ENCODE data around the gene KCNG3.
A peak's percentile ranks its signal among the peaks of the same experiment; 100 is the strongest.

KCNG3 gene

GRCh38 chr2:42493468-42494354, at the start of gene KCNG3:
Gene KCNG3 (minus strand): TSS chr2:42493982. CDS start chr2:42493501, 481 bp downstream.
- peak; percentile 35 to 65 for DNase-seq (ENCODE audit: low read depth in 2 of 2)

- no peak for DNase-seq (ENCODE audit: low read depth in 2 of 2)
These were observed 49.1 kb upstream of the KCNG3 start for GRCh38 chr2:42542871-42543270.

DNA sequence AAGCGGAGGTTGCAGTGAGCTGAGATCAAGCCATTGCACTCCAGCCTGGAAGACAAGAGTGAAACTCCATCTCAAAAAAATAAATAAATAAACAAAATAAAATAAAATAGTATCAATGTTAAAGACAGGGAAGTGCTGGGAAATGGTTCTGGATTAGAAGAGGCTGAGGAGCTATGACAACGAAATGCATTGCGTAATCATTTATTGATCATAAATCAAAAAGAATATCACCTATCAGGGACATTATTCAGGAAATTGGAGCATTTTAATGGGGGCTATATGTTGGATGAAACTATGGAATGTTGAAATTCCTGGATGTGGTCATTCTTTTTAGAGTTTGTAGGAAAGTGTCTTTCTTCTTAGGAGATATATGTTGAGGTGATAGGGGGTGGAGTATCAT, 43.7 kb upstream of the KCNG3 start:
- DNase-seq (ENCODE audit: low read depth in 2 of 2), result no peak

- no peak for DNase-seq (ENCODE audit: low read depth in 2 of 2)
These were observed 38.6 kb upstream of the KCNG3 start for GRCh38 chr2:42532397-42532796.

- DNase-seq (ENCODE audit: low read depth in 2 of 2), result no peak
These were observed 29.6 kb upstream of the KCNG3 start for GRCh38 chr2:42523341-42523740.

DNA sequence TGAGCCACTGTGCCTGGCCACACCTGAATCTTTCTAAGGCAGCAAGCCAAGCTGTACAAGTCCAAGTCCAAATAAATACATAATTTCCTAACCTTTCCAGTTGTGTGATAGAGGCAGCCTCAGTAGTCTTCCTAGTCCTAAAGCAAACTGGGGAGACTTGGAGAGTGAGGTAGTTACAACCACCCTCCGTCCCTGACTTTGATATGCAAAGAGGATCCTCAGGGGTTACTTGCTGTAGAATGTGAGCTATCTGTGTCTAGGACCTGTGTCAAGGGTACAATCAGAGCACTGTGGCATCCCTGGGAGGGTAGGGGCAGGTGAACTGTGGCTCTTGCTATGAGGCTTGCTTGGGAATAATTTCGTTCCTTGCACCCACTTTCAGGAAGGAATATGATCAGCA, 28.3 kb upstream of the KCNG3 start:
- DNase-seq (ENCODE audit: low read depth in 2 of 2), result no peak

DNA sequence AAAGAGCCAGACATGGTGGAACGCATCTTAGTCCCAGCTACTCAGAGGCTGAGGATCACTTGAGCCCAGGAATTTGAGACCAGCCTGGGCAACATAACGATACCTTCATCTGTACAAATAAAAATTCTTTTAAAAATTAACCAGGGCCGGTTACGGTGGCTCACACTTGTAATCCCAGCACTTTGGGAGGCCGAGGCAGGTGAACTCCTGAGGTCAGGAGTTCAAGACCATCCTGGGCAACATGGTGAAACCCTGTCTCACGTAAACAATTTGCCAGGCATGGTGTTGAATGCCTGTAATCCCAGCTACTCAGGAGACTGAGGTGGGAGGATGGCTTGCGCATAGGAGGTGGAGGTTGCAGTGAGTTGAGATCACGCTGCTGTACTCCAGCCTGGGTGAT, 25.8 kb upstream of the KCNG3 start:
- DNase-seq (ENCODE audit: low read depth in 2 of 2), result no peak

- DNase-seq (ENCODE audit: low read depth in 2 of 2), result no peak
These were observed 22.7 kb upstream of the KCNG3 start for GRCh38 chr2:42516418-42516901.

GRCh38 chr2:42513252-42513918, 19.6 kb upstream of the KCNG3 start:
- no peak for DNase-seq (ENCODE audit: low read depth in 2 of 2)

DNA sequence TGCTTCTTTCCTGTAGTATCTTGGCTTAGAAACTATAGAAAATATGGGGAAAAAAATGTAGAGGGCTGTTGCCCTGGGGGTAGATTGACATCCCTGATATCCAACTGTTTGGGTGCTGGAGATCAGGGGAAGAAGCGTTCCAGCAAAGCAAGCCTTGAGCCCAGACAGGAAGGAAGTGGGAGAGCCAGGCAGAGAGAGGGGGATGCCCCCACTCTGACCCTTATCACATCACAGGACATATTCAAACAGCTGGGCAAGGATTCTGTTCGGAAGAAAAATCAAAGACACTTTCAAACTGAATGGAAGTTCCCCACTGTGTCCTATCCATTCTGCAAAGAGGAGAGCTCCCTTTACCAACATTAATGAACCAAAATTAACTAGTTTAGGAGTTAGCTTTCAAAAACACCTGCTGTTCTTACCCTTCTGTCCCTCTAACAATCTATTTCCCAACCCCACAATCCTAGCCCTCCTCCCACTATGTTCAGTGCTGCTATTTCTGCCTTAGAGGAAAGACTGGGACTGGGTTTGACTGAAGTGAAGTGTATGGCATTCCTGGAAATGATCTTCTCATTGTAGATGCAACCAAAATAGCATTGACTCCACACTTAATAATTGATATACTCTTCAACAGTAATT, 16.9 kb upstream of the KCNG3 start:
- DNase-seq (ENCODE audit: low read depth in 2 of 2), result no peak

DNA sequence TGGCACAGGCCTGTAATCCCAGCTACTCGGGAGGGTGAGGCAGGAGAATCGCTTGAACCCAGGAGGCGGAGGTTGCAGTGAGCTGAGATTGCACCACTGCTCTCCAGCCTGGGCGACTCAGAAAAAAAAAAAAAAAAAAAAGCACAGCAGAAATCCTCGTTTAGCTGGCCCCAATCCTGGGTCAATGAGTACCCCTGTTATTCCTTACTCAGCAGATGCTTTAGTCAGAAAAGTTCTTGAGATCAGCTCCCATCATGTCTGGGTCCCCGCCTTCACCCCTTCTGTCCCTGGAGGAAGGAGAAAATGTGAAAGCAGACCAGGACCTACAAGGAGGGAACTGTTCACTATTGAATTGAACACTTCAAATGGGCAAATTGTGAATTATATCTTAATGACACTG, 16.4 kb upstream of the KCNG3 start:
- no peak for DNase-seq (ENCODE audit: low read depth in 2 of 2)

GRCh38 chr2:42504364-42505230, 10.8 kb upstream of the KCNG3 start:
- DNase-seq (ENCODE audit: low read depth in 2 of 2), result no peak

- no peak for DNase-seq (ENCODE audit: low read depth in 2 of 2)
These were observed 9.5 kb upstream of the KCNG3 start for GRCh38 chr2:42503291-42503690.

DNA sequence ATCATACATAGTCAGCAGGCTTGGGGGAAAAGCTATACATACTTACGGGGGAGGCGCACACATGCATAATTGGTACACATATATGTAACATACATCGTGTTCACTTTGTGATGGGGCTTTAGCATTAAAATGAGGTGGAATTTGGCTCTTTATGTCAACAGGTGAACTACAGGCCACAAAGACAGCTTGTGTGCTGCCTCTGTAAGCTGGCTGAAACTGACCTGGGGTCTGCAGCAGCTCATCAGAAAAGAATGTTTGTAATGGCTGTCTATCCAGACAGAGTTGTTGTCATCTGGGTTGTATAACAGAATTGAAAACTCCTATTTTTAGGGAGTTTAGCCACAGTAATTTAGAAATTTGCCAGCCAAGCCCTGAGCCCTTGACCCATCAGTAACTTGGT, 4.7 kb upstream of the KCNG3 start:
- DNase-seq (ENCODE audit: low read depth in 2 of 2), result no peak

DNA sequence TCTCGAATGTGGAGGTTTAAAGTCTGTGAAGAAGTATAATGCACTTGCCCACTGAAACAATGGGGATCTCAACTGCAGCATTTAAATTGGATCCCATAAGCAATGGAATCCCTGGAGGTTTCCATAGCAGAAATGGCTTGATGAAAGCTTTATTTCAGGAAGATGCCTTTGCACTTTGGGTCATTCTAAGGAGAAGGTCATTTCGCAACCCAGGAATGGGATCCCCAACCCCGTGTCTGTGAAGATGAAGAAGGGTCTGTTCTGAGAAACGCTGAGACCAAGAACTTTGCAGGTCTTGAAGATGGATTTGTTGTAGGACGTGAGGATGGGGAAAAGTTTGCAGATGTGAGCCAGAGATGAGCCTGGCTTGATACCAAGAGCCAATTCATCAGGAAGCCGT, 1.8 kb upstream of the KCNG3 start:
- DNase-seq (ENCODE audit: low read depth in 2 of 2), result no peak

DNA sequence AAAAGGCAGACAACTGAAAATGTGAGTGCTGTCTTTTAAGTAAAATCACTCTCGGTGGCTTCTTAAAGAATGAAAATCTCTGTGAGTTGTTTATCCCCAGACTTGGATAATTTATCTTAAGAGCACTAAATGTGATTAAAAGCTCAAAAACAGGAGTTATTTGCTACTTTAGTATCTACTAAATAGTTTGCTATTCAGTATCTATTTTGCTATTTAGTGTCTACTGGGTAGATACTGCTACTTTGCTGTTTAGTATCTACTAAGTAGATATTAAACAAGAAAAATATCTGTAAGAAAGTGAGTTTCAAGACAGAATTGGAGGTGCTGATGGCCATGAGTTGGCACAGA, 1.4 kb upstream of the KCNG3 start:
- no peak for DNase-seq (ENCODE audit: low read depth in 2 of 2)

GRCh38 chr2:42494355-42495233, 812 bp upstream of the KCNG3 start:
- peak; percentile 39 to 73 for DNase-seq (ENCODE audit: low read depth in 2 of 2)

- DNase-seq (ENCODE audit: low read depth in 2 of 2), result peak in 1 of 2 experiments; percentile 22
These were observed 903 bp downstream of the KCNG3 start for GRCh38 chr2:42492691-42493467.

GRCh38 chr2:42488297-42488696, 5.5 kb downstream of the KCNG3 start:
- DNase-seq (ENCODE audit: low read depth in 2 of 2), result no peak

Measured in stimulated activated CD4-positive, alpha-beta T cell treated with anti-CD3 and anti-CD28 coated beads, Interleukin-12 subunit alpha, Interleukin-12 subunit beta, amount 100 ng/mL, for 24 hours (primary cell).